ENCODE data around the gene NUP133. TPM values are rescaled to one million over a fixed set of nuclear protein-coding genes. Genes with fewer than 3 reads are reported as not detected.

NUP133 gene
- total and polyA plus RNA-seq, 10 of the 15 experiments (the other 5 are each of a cell fraction or from before 2014, with no cell fraction given) = 10.9 to 45.4 (median 29.2) TPM

DNA sequence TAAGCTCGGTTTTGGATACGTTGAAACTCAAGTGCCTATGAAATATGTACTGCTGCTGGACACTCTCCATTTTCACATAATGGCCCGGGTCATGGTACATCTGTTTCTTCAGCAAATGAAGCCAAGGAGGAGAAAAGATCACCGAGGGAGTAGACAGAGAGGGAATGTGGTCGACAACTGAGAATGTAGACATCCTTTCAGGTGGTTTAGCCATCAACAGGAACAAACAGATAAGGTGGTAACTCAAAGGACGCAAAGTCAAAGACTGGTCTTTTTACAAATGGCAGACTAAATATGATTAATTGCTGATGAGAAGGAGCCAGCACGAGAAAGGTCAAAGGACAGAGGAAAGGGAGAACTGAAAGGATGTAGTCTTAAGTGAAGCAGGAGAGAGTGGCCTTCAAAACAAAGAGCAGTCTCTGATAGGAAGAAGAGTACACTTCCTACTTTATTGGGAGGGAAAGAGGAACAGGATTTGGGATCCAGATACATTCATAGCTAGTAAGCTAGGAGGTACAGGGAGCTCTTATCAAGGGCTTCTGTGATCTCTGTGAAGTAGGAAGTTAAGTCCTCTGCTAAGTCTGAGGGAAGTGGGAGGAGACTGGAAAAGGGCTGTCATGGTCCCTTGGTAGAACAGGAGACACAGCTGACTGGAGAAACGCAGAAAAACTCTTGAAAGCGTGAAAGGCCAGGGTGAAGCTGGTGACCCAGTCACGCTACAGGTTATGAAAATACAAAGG lies 28.3 kb downstream of the NUP133 start:
- Histone ChIP-seq H2AFZ (ENCODE audit: control insufficient read depth, low read depth, low read length) (peak overlapping the region; percentile 3), H4K20me1 (ENCODE audit: control insufficient read depth, insufficient read depth) (no peaks in the 10 kb centered on the region), H3K27me3 (replicated peaks in 1 of 2; ENCODE audit: control insufficient read depth in 2 of 2, insufficient read depth in 2 of 2, low read length in 1 of 2) (no peaks in the 10 kb centered on the region), H3K4me2 (ENCODE audit: control insufficient read depth, insufficient read depth) (peak overlapping the region; percentile 46), H3K4me3 (no peak overlapping the region; the same call in 1 of the 2 replicates), H3K4me1 (ENCODE audit: control insufficient read depth, insufficient read depth, low read length) (peaks cover 31% of the 10 kb centered on the region), H3K27ac (ENCODE audit: control insufficient read depth, insufficient read depth) (peak overlapping the region; percentile 65), H3K36me3 (ENCODE audit: control insufficient read depth in 2 of 2, insufficient read depth in 2 of 2, low read length in 1 of 2) (peaks cover 6 to 8% of the 10 kb centered on the region in 2 experiments), H3K79me2 (ENCODE audit: control insufficient read depth, insufficient read depth, low read length) (no peaks in the 10 kb centered on the region; the same call in 1 of the 2 replicates), H3K9ac (ENCODE audit: control insufficient read depth, insufficient read depth, low read length) (peak overlapping the region; percentile 45; the same call in 1 of the 2 replicates), H3K9me3 (replicated peaks; ENCODE audit: control insufficient read depth, insufficient read depth, low read length) (no peaks in the 10 kb centered on the region)
- ChIA-PET CTCF (interaction anchor here (0.6 to 7.0 kb wide), 12 partner anchors 10 to 222 kb away, joined by 3 to 214 read pairs (median 6); partner anchors contain the start of gene NUP133), SMC1A (ENCODE audit: uncharacterized antibody, unreplicated experiment) (interaction anchor here (0.7 to 5.4 kb wide), 14 partner anchors 12 to 243 kb away, joined by 3 to 121 read pairs (median 4); partner anchors contain the start of gene NUP133), RAD21 (ENCODE audit: unreplicated experiment) (interaction anchor here (0.6 to 6.5 kb wide), 8 partner anchors 14 to 225 kb away, joined by 3 to 77 read pairs (median 3); partner anchors contain the start of gene ABCB10), POLR2A (interaction anchor here (0.6 to 2.1 kb wide), 7 partner anchors 29 to 953 kb away, joined by 3 to 7 read pairs (median 4); partner anchors contain the start of genes ABCB10 and CCSAP)
- 23% methylated on average over 10 of the region's 10 CpGs for WGBS (ENCODE audit: insufficient coverage, insufficient replicate concordance, low lambda C conversion rate, missing lambda C conversion rate)
- peak; percentile 56 for FAIRE-seq
- intact Hi-C loops (cut with micrococcal nuclease; ENCODE audit: unreplicated experiment) = loop anchor here (2.0 kb wide), 2 partner anchors 39 to 137 kb away; partner anchors contain the start of gene CCSAP
- TSS peak; percentile 32 for BruUV-seq (replicated peaks)
- ATAC-seq = peak; percentile 82
- in situ Hi-C loops (cut with MboI) = loop anchor here (5.0 kb wide), 1 partner anchor 223 kb away; no protein-coding TSS in a partner anchor
- DNase-seq (ENCODE audit: low read depth, low spot score) = peak; percentile 58
- TF ChIP-seq, protein P1, sequence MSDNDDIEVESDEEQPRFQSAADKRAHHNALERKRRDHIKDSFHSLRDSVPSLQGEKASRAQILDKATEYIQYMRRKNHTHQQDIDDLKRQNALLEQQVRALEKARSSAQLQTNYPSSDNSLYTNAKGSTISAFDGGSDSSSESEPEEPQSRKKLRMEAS (IDR thresholded peaks at IDR 0.05; ENCODE audit: low read depth, low read length) = no peak
- TF ChIP-seq, protein P2, sequence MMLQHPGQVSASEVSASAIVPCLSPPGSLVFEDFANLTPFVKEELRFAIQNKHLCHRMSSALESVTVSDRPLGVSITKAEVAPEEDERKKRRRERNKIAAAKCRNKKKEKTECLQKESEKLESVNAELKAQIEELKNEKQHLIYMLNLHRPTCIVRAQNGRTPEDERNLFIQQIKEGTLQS (IDR thresholded peaks at IDR 0.05; ENCODE audit: borderline replicate concordance, extremely low read depth, low read depth, low read length) = no peak
- TF ChIP-seq CREM (IDR thresholded peaks at IDR 0.05; ENCODE audit: low read depth) (peak; percentile 37; the same call in 1 of the 2 replicates), SREBF2 (IDR thresholded peaks at IDR 0.05; ENCODE audit: low read length) (no peak), CHD1 (IDR thresholded peaks at IDR 0.05; ENCODE audit: low read depth, low read length) (no peak), RFX5 (IDR thresholded peaks at IDR 0.05; ENCODE audit: low read depth, low read length) (no peak), HDAC6 (IDR thresholded peaks at IDR 0.05; ENCODE audit: unreplicated experiment) (no peak), RUNX3 (IDR thresholded peaks at IDR 0.05; ENCODE audit: low read length) (peak; percentile 58), MXI1 (IDR thresholded peaks at IDR 0.05; ENCODE audit: low read depth, low read length) (no peak)
- TF ChIP-seq, protein P3, sequence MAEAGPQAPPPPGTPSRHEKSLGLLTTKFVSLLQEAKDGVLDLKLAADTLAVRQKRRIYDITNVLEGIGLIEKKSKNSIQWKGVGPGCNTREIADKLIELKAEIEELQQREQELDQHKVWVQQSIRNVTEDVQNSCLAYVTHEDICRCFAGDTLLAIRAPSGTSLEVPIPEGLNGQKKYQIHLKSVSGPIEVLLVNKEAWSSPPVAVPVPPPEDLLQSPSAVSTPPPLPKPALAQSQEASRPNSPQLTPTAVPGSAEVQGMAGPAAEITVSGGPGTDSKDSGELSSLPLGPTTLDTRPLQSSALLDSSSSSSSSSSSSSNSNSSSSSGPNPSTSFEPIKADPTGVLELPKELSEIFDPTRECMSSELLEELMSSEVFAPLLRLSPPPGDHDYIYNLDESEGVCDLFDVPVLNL (IDR thresholded peaks at IDR 0.05; ENCODE audit: low read depth, low read length) = no peak
- TF ChIP-seq, protein P4, sequence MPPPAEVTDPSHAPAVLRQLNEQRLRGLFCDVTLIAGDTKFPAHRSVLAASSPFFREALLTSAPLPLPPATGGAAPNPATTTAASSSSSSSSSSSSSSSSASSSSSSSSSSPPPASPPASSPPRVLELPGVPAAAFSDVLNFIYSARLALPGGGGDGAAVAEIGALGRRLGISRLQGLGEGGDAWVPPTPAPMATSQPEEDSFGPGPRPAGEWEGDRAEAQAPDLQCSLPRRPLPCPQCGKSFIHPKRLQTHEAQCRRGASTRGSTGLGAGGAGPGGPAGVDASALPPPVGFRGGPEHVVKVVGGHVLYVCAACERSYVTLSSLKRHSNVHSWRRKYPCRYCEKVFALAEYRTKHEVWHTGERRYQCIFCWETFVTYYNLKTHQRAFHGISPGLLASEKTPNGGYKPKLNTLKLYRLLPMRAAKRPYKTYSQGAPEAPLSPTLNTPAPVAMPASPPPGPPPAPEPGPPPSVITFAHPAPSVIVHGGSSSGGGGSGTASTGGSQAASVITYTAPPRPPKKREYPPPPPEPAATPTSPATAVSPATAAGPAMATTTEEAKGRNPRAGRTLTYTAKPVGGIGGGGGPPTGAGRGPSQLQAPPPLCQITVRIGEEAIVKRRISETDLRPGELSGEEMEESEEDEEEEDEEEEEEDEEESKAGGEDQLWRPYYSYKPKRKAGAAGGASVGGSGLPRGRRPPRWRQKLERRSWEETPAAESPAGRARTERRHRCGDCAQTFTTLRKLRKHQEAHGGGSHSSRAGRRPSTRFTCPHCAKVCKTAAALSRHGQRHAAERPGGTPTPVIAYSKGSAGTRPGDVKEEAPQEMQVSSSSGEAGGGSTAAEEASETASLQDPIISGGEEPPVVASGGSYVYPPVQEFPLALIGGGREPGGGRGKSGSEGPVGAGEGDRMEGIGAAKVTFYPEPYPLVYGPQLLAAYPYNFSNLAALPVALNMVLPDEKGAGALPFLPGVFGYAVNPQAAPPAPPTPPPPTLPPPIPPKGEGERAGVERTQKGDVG (CRISPR knock-in tag; IDR thresholded peaks at IDR 0.05) = no peak
- TF ChIP-seq, protein P5, sequence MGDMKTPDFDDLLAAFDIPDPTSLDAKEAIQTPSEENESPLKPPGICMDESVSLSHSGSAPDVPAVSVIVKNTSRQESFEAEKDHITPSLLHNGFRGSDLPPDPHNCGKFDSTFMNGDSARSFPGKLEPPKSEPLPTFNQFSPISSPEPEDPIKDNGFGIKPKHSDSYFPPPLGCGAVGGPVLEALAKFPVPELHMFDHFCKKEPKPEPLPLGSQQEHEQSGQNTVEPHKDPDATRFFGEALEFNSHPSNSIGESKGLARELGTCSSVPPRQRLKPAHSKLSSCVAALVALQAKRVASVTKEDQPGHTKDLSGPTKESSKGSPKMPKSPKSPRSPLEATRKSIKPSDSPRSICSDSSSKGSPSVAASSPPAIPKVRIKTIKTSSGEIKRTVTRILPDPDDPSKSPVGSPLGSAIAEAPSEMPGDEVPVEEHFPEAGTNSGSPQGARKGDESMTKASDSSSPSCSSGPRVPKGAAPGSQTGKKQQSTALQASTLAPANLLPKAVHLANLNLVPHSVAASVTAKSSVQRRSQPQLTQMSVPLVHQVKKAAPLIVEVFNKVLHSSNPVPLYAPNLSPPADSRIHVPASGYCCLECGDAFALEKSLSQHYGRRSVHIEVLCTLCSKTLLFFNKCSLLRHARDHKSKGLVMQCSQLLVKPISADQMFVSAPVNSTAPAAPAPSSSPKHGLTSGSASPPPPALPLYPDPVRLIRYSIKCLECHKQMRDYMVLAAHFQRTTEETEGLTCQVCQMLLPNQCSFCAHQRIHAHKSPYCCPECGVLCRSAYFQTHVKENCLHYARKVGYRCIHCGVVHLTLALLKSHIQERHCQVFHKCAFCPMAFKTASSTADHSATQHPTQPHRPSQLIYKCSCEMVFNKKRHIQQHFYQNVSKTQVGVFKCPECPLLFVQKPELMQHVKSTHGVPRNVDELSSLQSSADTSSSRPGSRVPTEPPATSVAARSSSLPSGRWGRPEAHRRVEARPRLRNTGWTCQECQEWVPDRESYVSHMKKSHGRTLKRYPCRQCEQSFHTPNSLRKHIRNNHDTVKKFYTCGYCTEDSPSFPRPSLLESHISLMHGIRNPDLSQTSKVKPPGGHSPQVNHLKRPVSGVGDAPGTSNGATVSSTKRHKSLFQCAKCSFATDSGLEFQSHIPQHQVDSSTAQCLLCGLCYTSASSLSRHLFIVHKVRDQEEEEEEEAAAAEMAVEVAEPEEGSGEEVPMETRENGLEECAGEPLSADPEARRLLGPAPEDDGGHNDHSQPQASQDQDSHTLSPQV (IDR thresholded peaks at IDR 0.05) = no peak
